ENCODE data around the gene RHOV.
"Not testable (repeated sequence)": the region's sequence is repeated elsewhere in the genome, so short reads cannot be mapped to it uniquely, and the experiment has no call there.

- not testable (repeated sequence) for TF ChIP-seq CTCF (conservative IDR thresholded peaks at IDR 0.05; ENCODE audit: low read length); EZH2phosphoT487 (IDR thresholded peaks at IDR 0.05; ENCODE audit: borderline replicate concordance, low read depth, low read length)
Observed at GRCh38 chr15:40861147-40861546, 12.9 kb downstream of the RHOV start.
